ENCODE measurements around the gene SUGP1.

The SUGP1 gene

GRCh38 chr19:19320361-19321140 is at the start of gene SUGP1, which contains the start of gene MAU2:
TSS of gene SUGP1 (minus strand) at chr19:19320509. CDS start at chr19:19320496, 13 bp downstream.
TSS of gene MAU2 (plus strand) at chr19:19320829. CDS start at chr19:19320860, 31 bp downstream.
- peaks cover 24% of the 10 kb centered on the region for H3K4me1 ChIP-seq (ENCODE audit: control insufficient read depth, low read length)
- H3F3A ChIP-seq (ENCODE audit: control insufficient read depth, insufficient read depth) = no peaks in the 10 kb centered on the region
- no peak for TF ChIP-seq CTCF (IDR thresholded peaks at IDR 0.05; ENCODE audit: low read depth, low read length, poor library complexity, severe bottlenecking)
- no peak for TF ChIP-seq EZH2phosphoT487 (IDR thresholded peaks at IDR 0.05; ENCODE audit: borderline replicate concordance, low read length)
- peaks cover 93% of the 10 kb centered on the region for H3K79me2 ChIP-seq (ENCODE audit: control insufficient read depth, low read length)
- no peaks in the 10 kb centered on the region for H3K9me3 ChIP-seq (ENCODE audit: control insufficient read depth, insufficient read depth, low read length)
- H3K4me2 ChIP-seq (ENCODE audit: low read length) = peak within 1 kb of the TSS; percentile 85
- peak within 1 kb of the TSS; percentile 97 for H3K4me3 ChIP-seq (ENCODE audit: low read length)
- no peaks in the 10 kb centered on the region for H3K27me3 ChIP-seq (ENCODE audit: control insufficient read depth, low read length)
- peaks cover 43% of the 10 kb centered on the region for H3K36me3 ChIP-seq (ENCODE audit: control insufficient read depth, low read length)
- no peaks in the 10 kb centered on the region for H3K9me2 ChIP-seq (replicated peaks; ENCODE audit: control insufficient read depth, low read length)
- no peaks in the 10 kb centered on the region for H4K20me1 ChIP-seq (ENCODE audit: control insufficient read depth, insufficient read depth, low read depth, low read length)
- H3K27ac ChIP-seq (ENCODE audit: low read depth, low read length) = peak within 1 kb of the TSS; percentile 63

GRCh38 chr19:19368087-19368486 is 47.8 kb upstream of the SUGP1 start:
- Histone ChIP-seq H3K79me2 (ENCODE audit: control insufficient read depth, low read length) (no peaks in the 10 kb centered on the region), H3K4me2 (ENCODE audit: low read length) (no peak overlapping the region), H3K9me3 (ENCODE audit: control insufficient read depth, insufficient read depth, low read length) (no peaks in the 10 kb centered on the region), H3K27ac (ENCODE audit: low read depth, low read length) (no peak overlapping the region), H3K9me2 (replicated peaks; ENCODE audit: control insufficient read depth, low read length) (no peaks in the 10 kb centered on the region), H3K27me3 (ENCODE audit: control insufficient read depth, low read length) (no peaks in the 10 kb centered on the region), H4K20me1 (ENCODE audit: control insufficient read depth, insufficient read depth, low read depth, low read length) (no peaks in the 10 kb centered on the region), H3K36me3 (ENCODE audit: control insufficient read depth, low read length) (no peaks in the 10 kb centered on the region), H3K4me3 (ENCODE audit: low read length) (no peak overlapping the region), H3K4me1 (ENCODE audit: control insufficient read depth, low read length) (peaks cover 34% of the 10 kb centered on the region), H3F3A (ENCODE audit: control insufficient read depth, insufficient read depth) (peaks cover 8% of the 10 kb centered on the region)
- TF ChIP-seq CTCF (IDR thresholded peaks at IDR 0.05; ENCODE audit: low read depth, low read length, poor library complexity, severe bottlenecking) = no peak

GRCh38 chr19:19366434-19367396 is 46.4 kb upstream of the SUGP1 start:
- Histone ChIP-seq H3K9me2 (replicated peaks; ENCODE audit: control insufficient read depth, low read length) (no peaks in the 10 kb centered on the region), H3K9me3 (ENCODE audit: control insufficient read depth, insufficient read depth, low read length) (no peaks in the 10 kb centered on the region), H3K4me1 (ENCODE audit: control insufficient read depth, low read length) (peaks cover 24% of the 10 kb centered on the region), H3F3A (ENCODE audit: control insufficient read depth, insufficient read depth) (peaks cover 4% of the 10 kb centered on the region; the same call in 1 of the 2 replicates), H3K27me3 (ENCODE audit: control insufficient read depth, low read length) (no peaks in the 10 kb centered on the region), H3K4me3 (ENCODE audit: low read length) (peak overlapping the region; percentile 58), H3K36me3 (ENCODE audit: control insufficient read depth, low read length) (no peaks in the 10 kb centered on the region), H4K20me1 (ENCODE audit: control insufficient read depth, insufficient read depth, low read depth, low read length) (no peaks in the 10 kb centered on the region), H3K27ac (ENCODE audit: low read depth, low read length) (0 out of 2 replicates have a peak overlapping the region, but pooled peaks have one; percentile 9), H3K4me2 (ENCODE audit: low read length) (peak overlapping the region; percentile 89), H3K79me2 (ENCODE audit: control insufficient read depth, low read length) (no peaks in the 10 kb centered on the region)
- TF ChIP-seq EZH2phosphoT487 (IDR thresholded peaks at IDR 0.05; ENCODE audit: borderline replicate concordance, low read length) (no peak), CTCF (IDR thresholded peaks at IDR 0.05; ENCODE audit: low read depth, low read length, poor library complexity, severe bottlenecking) (peak; percentile 99)

Measured in DOHH2 (cell line).